A673 (cell line): Measurements from ENCODE around the gene MYLIP.

Experiments
- CTCF ChIP-seq: fragments of 300-800, 200-600 bp; sonication (generic); conservative IDR thresholded peaks from 2 replicates; pipeline ENCODE4 v1.5.1; 2017; ENCODE audit warnings: low read depth, mild to moderate bottlenecking, antibody characterized with exemption, low read length, moderate library complexity, mixed read lengths
- EZH2 ChIP-seq: fragments of 200-600 bp; sonication (generic); IDR thresholded peaks from 2 replicates; pipeline ENCODE4 v1.6.1; 2017; ENCODE audit warnings: borderline replicate concordance, low read depth, mild to moderate bottlenecking, mixed read lengths, antibody characterized with exemption, low read length; ENCODE audit not compliant: poor library complexity, severe bottlenecking

GRCh38 chr6:16139556-16139955 is 10.7 kb downstream of the MYLIP start:
- TF ChIP-seq CTCF (no peak), EZH2 (no peak)
